Kidney (tissue), 14 donors: ENCODE results near the gene WWOX. TPM values are rescaled to one million over a fixed set of nuclear protein-coding genes. Genes with fewer than 3 reads are reported as not detected.

Source experiments
- DNase-seq, 5 donors: peaks; one replicate each; pipeline ENCODE4 v3.0.0-alpha.2; 2013 to 2020
- FAIRE-seq: peaks from 2 replicates; lab custom pipeline; 2012; peaks lifted over from hg19 to GRCh38; lab: Jason Lieb, UNC
- H3K27ac ChIP-seq, 2 donors: one replicate each; pipeline ENCODE4 v1.7.0; 2013; ENCODE audit warnings: low read depth in 2 of 2, low read length in 2 of 2, inconsistent platforms in 1 of 2
- H3K27me3 ChIP-seq: one replicate; pipeline ENCODE4 v1.7.1; 2013; ENCODE audit warnings: low read length, inconsistent platforms; ENCODE audit not compliant: control insufficient read depth, insufficient read depth
- H3K36me3 ChIP-seq, 3 donors: one replicate each; pipeline versions ENCODE4 v1.7.0 to v1.7.1; 2013; ENCODE audit warnings: low read length in 3 of 3, control low read depth in 1 of 3, inconsistent platforms in 1 of 3; ENCODE audit not compliant: insufficient read depth in 3 of 3, control insufficient read depth in 2 of 3
- H3K4me1 ChIP-seq, 3 donors: one replicate each; pipeline versions ENCODE4 v1.7.0 to v1.7.1; 2013; ENCODE audit warnings: low read length in 3 of 3, inconsistent platforms in 1 of 3, low read depth in 1 of 3; ENCODE audit not compliant: control insufficient read depth in 2 of 3, insufficient read depth in 2 of 3
- H3K4me3 ChIP-seq, 3 donors: one replicate each; pipeline versions ENCODE4 v1.7.0 to v1.8.1; 2013; ENCODE audit warnings: low read length in 3 of 3, control low read depth in 1 of 3, inconsistent platforms in 1 of 3
- H3K9ac ChIP-seq, 3 donors: one replicate each; pipeline versions ENCODE4 v1.7.0 to v1.7.1; 2013; ENCODE audit warnings: low read length in 3 of 3, control low read depth in 1 of 3, inconsistent platforms in 1 of 3
- H3K9me3 ChIP-seq, 3 donors: one replicate each; pipeline versions ENCODE4 v1.7.0 to v1.7.1; 2013; ENCODE audit warnings: low read length in 3 of 3, control low read depth in 1 of 3, inconsistent platforms in 1 of 3; ENCODE audit not compliant: control insufficient read depth in 2 of 3, insufficient read depth in 1 of 3
- CTCF ChIP-seq: IDR thresholded peaks from 3 replicates; pipeline ENCODE4 v1.5.1; 2012; ENCODE audit warnings: mild to moderate bottlenecking, moderate library complexity, borderline replicate concordance; ENCODE audit not compliant: insufficient read depth; ENCODE audit errors: extremely low read depth
- intact Hi-C: fragments of 100-400 bp; cut with DNase I; formaldehyde crosslinking; loops from one replicate; pipeline ENCODE4 v1.11.1; 2022
- polyA plus RNA-seq: library from polyadenylated mRNA; stranded (reverse); fragments of 350-450 nt; fragmentation: Illumina TruSeq; extraction: RNeasy Lipid Tissue Mini Kit (QIAGEN cat#74804); gene quantifications from one replicate; pipeline ENCODE4 v1.2.3, GENCODE V29; 2014; ENCODE audit warnings: low read depth, low replicate concordance; ENCODE audit not compliant: insufficient read depth
- total RNA-seq: library from RNA; stranded (reverse); fragmentation: NEBNext Ultra II Directional; extraction: Animal tissue kit (Norgen Biotek cat#: 25700); gene quantifications from one replicate; pipeline ENCODE4 v1.2.1, GENCODE V29; 2021
- donor health status: control.
- donor health status: control.
- donor health status: control.
- donor health status: control.
- donor health status: control.
- donor health status: DM: yes; HTN: yes; CAD: no.
- donor health status: Normal renal cell carcinoma (clear cell type).

Gene WWOX
- total and polyA plus RNA-seq, 2 donors from 2014 or later, result 22.5 to 30.3 TPM

- Histone ChIP-seq H3K9ac (no peak overlapping the region), H3K4me1 (peaks cover 0 to 4% (median 0%) of the 10 kb centered on the region in 3 donors), H3K27ac (no peak overlapping the region), H3K9me3 (no peaks in the 10 kb centered on the region), H3K36me3 (no peaks in the 10 kb centered on the region), H3K4me3 (no peak overlapping the region), H3K27me3 (no peaks in the 10 kb centered on the region)
- no peak for TF ChIP-seq CTCF
- no peak for FAIRE-seq
- intact Hi-C loops, result no loop called here
- DNase-seq, result peak in 4 of 5 donors; percentile 52 to 92 (median 76)
Observed at GRCh38 chr16:78147911-78148401, 48.5 kb downstream of the WWOX start.

GRCh38 chr16:78150233-78150632, 50.8 kb downstream of the WWOX start:
- Histone ChIP-seq H3K4me1 (peaks cover 0 to 4% (median 0%) of the 10 kb centered on the region in 3 donors), H3K27me3 (no peaks in the 10 kb centered on the region), H3K4me3 (no peak overlapping the region), H3K27ac (no peak overlapping the region), H3K9me3 (no peaks in the 10 kb centered on the region), H3K9ac (no peak overlapping the region), H3K36me3 (no peaks in the 10 kb centered on the region)
- DNase-seq (no peak), FAIRE-seq (no peak)
- intact Hi-C loops, result no loop called here
- no peak for TF ChIP-seq CTCF

GRCh38 chr16:78154729-78155461, 55.4 kb downstream of the WWOX start:
- TF ChIP-seq CTCF, result no peak
- no peaks in the 10 kb centered on the region for H3K4me1 ChIP-seq
- H3K9ac ChIP-seq, result no peak overlapping the region
- no peak overlapping the region for H3K4me3 ChIP-seq
- DNase-seq (no peak), FAIRE-seq (no peak)
- H3K9me3 ChIP-seq, result no peaks in the 10 kb centered on the region
- no peaks in the 10 kb centered on the region for H3K27me3 ChIP-seq
- no peaks in the 10 kb centered on the region for H3K36me3 ChIP-seq
- intact Hi-C loops, result no loop called here
- no peak overlapping the region for H3K27ac ChIP-seq
